ENCODE data around the gene PATJ.

GRCh38 chr1:62198781-62199125 is 456.5 kb downstream of the PATJ start:
- TF ChIP-seq JUNB (IDR thresholded peaks at IDR 0.05; ENCODE audit: unreplicated experiment) (no peak), EZH2 (IDR thresholded peaks at IDR 0.05; ENCODE audit: low read depth, unreplicated experiment) (no peak), POLR2AphosphoS5 (IDR thresholded peaks at IDR 0.05; ENCODE audit: low read depth) (peak; percentile 47; the same call in 1 of the 2 replicates), REST (IDR thresholded peaks at IDR 0.05; ENCODE audit: unreplicated experiment) (no peak), NANOG (IDR thresholded peaks at IDR 0.05; ENCODE audit: borderline replicate concordance) (no peak), ZNF114 (CRISPR knock-in tag; IDR thresholded peaks at IDR 0.05) (no peak), STAT1 (IDR thresholded peaks at IDR 0.05; ENCODE audit: unreplicated experiment) (no peak), EZH2phosphoT487 (IDR thresholded peaks at IDR 0.05; ENCODE audit: unreplicated experiment) (no peak), ETS1 (IDR thresholded peaks at IDR 0.05) (no peak), CREB1 (CRISPR knock-in tag; IDR thresholded peaks at IDR 0.05; ENCODE audit: low read depth) (no peak)
- TF ChIP-seq, protein P1, sequence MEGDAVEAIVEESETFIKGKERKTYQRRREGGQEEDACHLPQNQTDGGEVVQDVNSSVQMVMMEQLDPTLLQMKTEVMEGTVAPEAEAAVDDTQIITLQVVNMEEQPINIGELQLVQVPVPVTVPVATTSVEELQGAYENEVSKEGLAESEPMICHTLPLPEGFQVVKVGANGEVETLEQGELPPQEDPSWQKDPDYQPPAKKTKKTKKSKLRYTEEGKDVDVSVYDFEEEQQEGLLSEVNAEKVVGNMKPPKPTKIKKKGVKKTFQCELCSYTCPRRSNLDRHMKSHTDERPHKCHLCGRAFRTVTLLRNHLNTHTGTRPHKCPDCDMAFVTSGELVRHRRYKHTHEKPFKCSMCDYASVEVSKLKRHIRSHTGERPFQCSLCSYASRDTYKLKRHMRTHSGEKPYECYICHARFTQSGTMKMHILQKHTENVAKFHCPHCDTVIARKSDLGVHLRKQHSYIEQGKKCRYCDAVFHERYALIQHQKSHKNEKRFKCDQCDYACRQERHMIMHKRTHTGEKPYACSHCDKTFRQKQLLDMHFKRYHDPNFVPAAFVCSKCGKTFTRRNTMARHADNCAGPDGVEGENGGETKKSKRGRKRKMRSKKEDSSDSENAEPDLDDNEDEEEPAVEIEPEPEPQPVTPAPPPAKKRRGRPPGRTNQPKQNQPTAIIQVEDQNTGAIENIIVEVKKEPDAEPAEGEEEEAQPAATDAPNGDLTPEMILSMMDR (conservative IDR thresholded peaks at IDR 0.05; ENCODE audit: low read depth in 2 of 2), result no peak
